GM21717 (cell line): Measurements from ENCODE around the gene CD46.

Source experiments
- ATAC-seq: cut with Tn5 transposase; IDR thresholded peaks from one replicate; pipeline ENCODE4 v1.9.1; 2021; ENCODE audit warnings: mild to moderate bottlenecking, moderate library complexity; ENCODE audit not compliant: unreplicated experiment

CD46 gene

GRCh38 chr1:207812778-207813511, 61.1 kb downstream of the CD46 start:
- ATAC-seq, result no peak

- ATAC-seq, result no peak
These were observed 61.6 kb downstream of the CD46 start for GRCh38 chr1:207813512-207813881.

- ATAC-seq, result no peak
These were observed 62.1 kb downstream of the CD46 start for GRCh38 chr1:207813946-207814345.

- no peak for ATAC-seq
These were observed 62.6 kb downstream of the CD46 start for GRCh38 chr1:207814469-207814868.

- ATAC-seq, result no peak
These were observed 63.6 kb downstream of the CD46 start for GRCh38 chr1:207815466-207815865.

- ATAC-seq, result no peak
These were observed 64.0 kb downstream of the CD46 start for GRCh38 chr1:207815913-207816291.

GRCh38 chr1:207817166-207817565, 65.3 kb downstream of the CD46 start:
- ATAC-seq, result no peak

- no peak for ATAC-seq
These were observed 66.2 kb downstream of the CD46 start for GRCh38 chr1:207817778-207818751.

GRCh38 chr1:207818971-207819451, 67.2 kb downstream of the CD46 start:
- ATAC-seq, result no peak

GRCh38 chr1:207820568-207821463, 69.0 kb downstream of the CD46 start:
- ATAC-seq, result no peak

GRCh38 chr1:207821464-207822045, 69.7 kb downstream of the CD46 start:
- no peak for ATAC-seq

GRCh38 chr1:207822124-207822601, 70.3 kb downstream of the CD46 start:
- peak; percentile 29 for ATAC-seq

GRCh38 chr1:207822602-207823451, 71.0 kb downstream of the CD46 start:
- ATAC-seq, result peak; percentile 69

GRCh38 chr1:207823531-207823879, 71.7 kb downstream of the CD46 start:
- ATAC-seq, result no peak

- ATAC-seq, result no peak
These were observed 72.2 kb downstream of the CD46 start for GRCh38 chr1:207823880-207824566.

GRCh38 chr1:207824691-207825408, 73.0 kb downstream of the CD46 start:
- no peak for ATAC-seq

- ATAC-seq, result no peak
These were observed 73.5 kb downstream of the CD46 start for GRCh38 chr1:207825409-207825695.

- ATAC-seq, result peak; percentile 65
These were observed 74.1 kb downstream of the CD46 start for GRCh38 chr1:207825719-207826556.
